ENCODE results near the gene KCNN3. TPM values are rescaled to one million over a fixed set of nuclear protein-coding genes. Genes with fewer than 3 reads are reported as not detected.
A peak's percentile ranks its signal among the peaks of the same experiment; 100 is the strongest.

Gene KCNN3
- total and polyA plus RNA-seq, 8 donors, result 1.9 to 3.1 (median 2.3) TPM

GRCh38 chr1:154743526-154744036, 126.5 kb downstream of the KCNN3 start:
- H3K9me3 ChIP-seq, result no peaks in the 10 kb centered on the region
- no peak for TF ChIP-seq CTCF (IDR thresholded peaks at IDR 0.05)
- H3K4me3 ChIP-seq, result no peak overlapping the region
- peak; percentile 93 for ATAC-seq
- H3K27ac ChIP-seq, result no peak overlapping the region
- intact Hi-C loops (cut with DNase I), result no loop called here
- DNase-seq, result peak in 2 of 4 donors; percentile 58 to 62
- peaks cover 10 to 17% of the 10 kb centered on the region in 2 donors for H3K4me1 ChIP-seq
- H3K36me3 ChIP-seq, result no peaks in the 10 kb centered on the region
- no peaks in the 10 kb centered on the region for H3K27me3 ChIP-seq

- Histone ChIP-seq H3K27me3 (no peaks in the 10 kb centered on the region), H3K9me3 (no peaks in the 10 kb centered on the region), H3K4me1 (peaks cover 1 to 7% of the 10 kb centered on the region in 2 donors), H3K4me3 (no peak overlapping the region), H3K27ac (no peak overlapping the region), H3K36me3 (no peaks in the 10 kb centered on the region)
- ATAC-seq, result no peak
- no peak for DNase-seq
- no peak for TF ChIP-seq CTCF (IDR thresholded peaks at IDR 0.05)
- intact Hi-C loops (cut with DNase I), result no loop called here
Observed at GRCh38 chr1:154742606-154743005, 127.5 kb downstream of the KCNN3 start.

GRCh38 chr1:154741741-154742495, 128.2 kb downstream of the KCNN3 start:
- Histone ChIP-seq H3K4me1 (peaks cover 0 to under 1% of the 10 kb centered on the region in 2 donors), H3K9me3 (no peaks in the 10 kb centered on the region), H3K27me3 (no peaks in the 10 kb centered on the region), H3K36me3 (no peaks in the 10 kb centered on the region), H3K4me3 (no peak overlapping the region), H3K27ac (no peak overlapping the region)
- DNase-seq, result no peak
- intact Hi-C loops (cut with DNase I), result no loop called here
- no peak for ATAC-seq
- no peak for TF ChIP-seq CTCF (IDR thresholded peaks at IDR 0.05)

- Histone ChIP-seq H3K4me3 (no peak overlapping the region), H3K27ac (no peak overlapping the region), H3K9me3 (no peaks in the 10 kb centered on the region), H3K36me3 (no peaks in the 10 kb centered on the region), H3K4me1 (no peaks in the 10 kb centered on the region), H3K27me3 (no peaks in the 10 kb centered on the region)
- intact Hi-C loops (cut with DNase I), result no loop called here
- DNase-seq (no peak), ATAC-seq (no peak)
- no peak for TF ChIP-seq CTCF (IDR thresholded peaks at IDR 0.05)
Observed at GRCh38 chr1:154741327-154741726, 128.8 kb downstream of the KCNN3 start.

GRCh38 chr1:154739654-154740053, 130.4 kb downstream of the KCNN3 start:
- TF ChIP-seq CTCF (IDR thresholded peaks at IDR 0.05), result no peak
- Histone ChIP-seq H3K9me3 (no peaks in the 10 kb centered on the region), H3K36me3 (no peaks in the 10 kb centered on the region), H3K4me3 (no peak overlapping the region), H3K27me3 (no peaks in the 10 kb centered on the region), H3K27ac (no peak overlapping the region), H3K4me1 (no peaks in the 10 kb centered on the region)
- DNase-seq (no peak), ATAC-seq (no peak)
- intact Hi-C loops (cut with DNase I), result no loop called here

All from left lung (tissue), 10 donors.